ENCODE data around the gene NR3C1. TPM values are rescaled to one million over a fixed set of nuclear protein-coding genes. Genes with fewer than 3 reads are reported as not detected.

NR3C1 gene
- total RNA-seq, 1 experiment from 2014 or later: 31.4 TPM

DNA sequence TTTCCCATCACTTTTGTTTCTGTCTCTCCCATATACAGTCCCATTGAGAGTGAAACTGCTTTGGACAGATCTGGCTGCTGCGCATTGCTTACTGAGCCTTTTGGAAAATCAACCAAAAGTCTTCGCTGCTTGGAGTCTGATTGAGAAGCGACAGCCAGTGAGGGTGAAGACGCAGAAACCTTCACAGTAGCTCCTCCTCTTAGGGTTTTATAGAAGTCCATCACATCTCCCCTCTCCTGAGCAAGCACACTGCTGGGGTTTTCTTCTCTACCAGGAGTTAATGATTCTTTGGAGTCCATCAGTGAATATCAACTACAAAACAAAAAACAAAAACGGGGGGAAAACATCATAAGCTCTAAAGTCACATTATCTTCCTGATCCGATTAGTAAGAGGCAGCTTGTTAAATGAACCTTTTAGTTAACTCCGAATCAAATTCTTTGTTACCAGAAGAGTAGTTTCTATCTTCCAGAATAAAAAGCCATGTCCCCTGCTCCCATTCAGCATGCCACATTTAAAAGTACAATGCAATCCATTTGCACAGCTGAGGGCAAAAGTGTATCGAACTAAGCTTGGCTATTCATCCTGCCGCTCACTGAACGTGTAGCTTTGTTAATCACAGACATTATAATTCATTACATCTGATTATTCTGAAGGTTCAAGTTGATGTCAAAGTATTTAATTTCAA is 2.8 kb downstream of the NR3C1 start:
- Mint-ChIP-seq H3K4me3 (peak overlapping the region; percentile 7 to 84), H3K9me3 (no peaks in the 10 kb centered on the region), H3K36me3 (ENCODE audit: insufficient read depth in 1 of 3, low read depth in 3 of 3) (peaks cover 0 to 12% (median 0%) of the 10 kb centered on the region in 3 experiments; a peak in 3 of 7 replicates), H3K4me1 (peaks cover 60 to 62% of the 10 kb centered on the region in 2 experiments), H3K27ac (no peak overlapping the region), H3K27me3 (ENCODE audit: low read depth) (peaks cover 24% of the 10 kb centered on the region)
- Histone ChIP-seq H3K27me3 (ENCODE audit: insufficient read depth, low read length) (peaks cover 10% of the 10 kb centered on the region; the same call in 1 of the 2 replicates), H3K4me2 (ENCODE audit: insufficient read depth, insufficient read length, low read length) (no peak overlapping the region), H3K23me2 (ENCODE audit: insufficient read length, low read depth, low read length, poor library complexity, severe bottlenecking) (peaks cover 23% of the 10 kb centered on the region), H4K20me1 (ENCODE audit: control insufficient read depth, insufficient read depth, insufficient read length) (no peaks in the 10 kb centered on the region), H4K91ac (ENCODE audit: insufficient read length, low read depth, low read length) (no peak overlapping the region), H3K27ac (ENCODE audit: insufficient read length, low read depth, low read length) (no peak overlapping the region), H3T11ph (ENCODE audit: low read length) (no peak overlapping the region), H3K4me1 (ENCODE audit: insufficient read depth, low read length) (peaks cover 8% of the 10 kb centered on the region), H2BK20ac (ENCODE audit: low read depth, low read length, poor library complexity, severe bottlenecking) (no peak overlapping the region), H3K18ac (ENCODE audit: insufficient read length, low read depth, low read length) (no peak overlapping the region), H2BK12ac (ENCODE audit: insufficient read length, low read depth, low read length) (no peak overlapping the region), H2BK5ac (ENCODE audit: insufficient read length, low read length) (no peak overlapping the region), H3K14ac (ENCODE audit: insufficient read depth, low read length) (no peak overlapping the region), H3K56ac (ENCODE audit: insufficient read length, low read depth, low read length) (no peak overlapping the region), H3K9me3 (ENCODE audit: control insufficient read depth, low read depth, low read length) (no peaks in the 10 kb centered on the region), H3K9ac (ENCODE audit: extremely low read depth, insufficient read length, low read length) (no peak overlapping the region), H4K8ac (replicated peaks; ENCODE audit: insufficient read length, low read depth, low read length) (no peak overlapping the region), H3K23ac (ENCODE audit: insufficient read length, low read depth, low read length) (no peak overlapping the region), H2AK5ac (ENCODE audit: insufficient read length, low read length) (no peak overlapping the region), H3K79me2 (ENCODE audit: insufficient read depth, low read length) (no peaks in the 10 kb centered on the region), H3K79me1 (ENCODE audit: insufficient read depth, low read depth, low read length, poor library complexity, severe bottlenecking) (no peaks in the 10 kb centered on the region), H2BK15ac (ENCODE audit: low read depth, low read length) (no peak overlapping the region), H2BK120ac (ENCODE audit: low read depth, low read length, poor library complexity, severe bottlenecking) (no peak overlapping the region), H3K4ac (ENCODE audit: low read depth, low read length) (no peak overlapping the region), H4K5ac (ENCODE audit: insufficient read length, low read depth, low read length) (no peak overlapping the region), H2AFZ (ENCODE audit: low read length) (no peak overlapping the region)
- WGBS (ENCODE audit: extremely low coverage, insufficient read length, low lambda C conversion rate): no CpG with 5 or more reads among the region's 10 CpGs
- TF ChIP-seq, protein P1, sequence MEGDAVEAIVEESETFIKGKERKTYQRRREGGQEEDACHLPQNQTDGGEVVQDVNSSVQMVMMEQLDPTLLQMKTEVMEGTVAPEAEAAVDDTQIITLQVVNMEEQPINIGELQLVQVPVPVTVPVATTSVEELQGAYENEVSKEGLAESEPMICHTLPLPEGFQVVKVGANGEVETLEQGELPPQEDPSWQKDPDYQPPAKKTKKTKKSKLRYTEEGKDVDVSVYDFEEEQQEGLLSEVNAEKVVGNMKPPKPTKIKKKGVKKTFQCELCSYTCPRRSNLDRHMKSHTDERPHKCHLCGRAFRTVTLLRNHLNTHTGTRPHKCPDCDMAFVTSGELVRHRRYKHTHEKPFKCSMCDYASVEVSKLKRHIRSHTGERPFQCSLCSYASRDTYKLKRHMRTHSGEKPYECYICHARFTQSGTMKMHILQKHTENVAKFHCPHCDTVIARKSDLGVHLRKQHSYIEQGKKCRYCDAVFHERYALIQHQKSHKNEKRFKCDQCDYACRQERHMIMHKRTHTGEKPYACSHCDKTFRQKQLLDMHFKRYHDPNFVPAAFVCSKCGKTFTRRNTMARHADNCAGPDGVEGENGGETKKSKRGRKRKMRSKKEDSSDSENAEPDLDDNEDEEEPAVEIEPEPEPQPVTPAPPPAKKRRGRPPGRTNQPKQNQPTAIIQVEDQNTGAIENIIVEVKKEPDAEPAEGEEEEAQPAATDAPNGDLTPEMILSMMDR (conservative IDR thresholded peaks at IDR 0.05): no peak
- no peak for DNase-seq

All from H9 (cell line).